Uterus (tissue), 4 donors: Measurements from ENCODE around the gene SGCA. TPM values are rescaled to one million over a fixed set of nuclear protein-coding genes. Genes with fewer than 3 reads are reported as not detected.

Experiments
- DNase-seq, 2 donors: peaks; one replicate each; pipeline ENCODE4 v3.0.0-alpha.2; 2019 to 2020
- H3K27ac ChIP-seq, 2 donors: fragments of 200-600 bp; sonication (generic); 1 replicate in 1 of 2; 2 replicates in 1 of 2; pipeline ENCODE4 v1.5.1; 2016 to 2018
- H3K27me3 ChIP-seq, 2 donors: fragments of 200-600 bp; sonication (generic); one replicate each; pipeline ENCODE4 v1.5.1; 2018 to 2019; ENCODE audit warnings: control low read depth in 1 of 2
- H3K36me3 ChIP-seq, 2 donors: fragments of 200-600 bp; sonication (generic); one replicate each; pipeline ENCODE4 v1.5.1; 2019; ENCODE audit warnings: control low read depth in 1 of 2
- H3K4me1 ChIP-seq, 2 donors: fragments of 200-600 bp; sonication (generic); one replicate each; pipeline ENCODE4 v1.5.1; 2018 to 2019; ENCODE audit warnings: control low read depth in 1 of 2
- H3K4me3 ChIP-seq, 2 donors: fragments of 200-600 bp; sonication (generic); 1 replicate in 1 of 2; 2 replicates in 1 of 2; pipeline ENCODE4 v1.5.1; 2018 to 2019; ENCODE audit warnings: mild to moderate bottlenecking in 1 of 2
- H3K9me3 ChIP-seq, 2 donors: fragments of 200-600 bp; sonication (generic); one replicate each; pipeline ENCODE4 v1.5.1; 2019; ENCODE audit warnings: control low read depth in 1 of 2
- CTCF ChIP-seq, 4 experiments: fragments of 200-600 bp in 2 of 4; fragments of 450-650 bp in 2 of 4; sonication (generic) in 2 of 4; IDR thresholded peaks; one replicate each; pipeline ENCODE4 v1.5.1; 2016 to 2019; ENCODE audit warnings: antibody characterized with exemption in 4 of 4, mild to moderate bottlenecking in 2 of 4, moderate library complexity in 1 of 4
- POLR2A ChIP-seq, 2 donors: fragments of 450-650 bp; IDR thresholded peaks; one replicate each; pipeline ENCODE4 v1.6.1; 2016; ENCODE audit warnings: antibody characterized with exemption in 2 of 2, mild to moderate bottlenecking in 1 of 2, moderate library complexity in 1 of 2
- intact Hi-C: fragments of 100-400 bp; cut with DNase I; formaldehyde crosslinking; loops from one replicate; pipeline ENCODE4 v1.15.1; 2023; ENCODE audit warnings: low total_unique reads
- total RNA-seq, 4 donors: library from RNA; depleted of rRNA in 3 of 4; stranded (reverse); fragments of >200 nt in 3 of 4; gene quantifications; one replicate each; pipeline versions ENCODE4 v1.1.0 to v1.2.4, GENCODE V29; 2014 to 2023
- donor health status: DM: yes; HTN: yes; CAD: no.

Gene SGCA
- total RNA-seq, 4 donors from 2014 or later, result 0.90 to 119 (median 19.6) TPM; not detected in 1

GRCh38 chr17:50161023-50161910 lies 4.5 kb upstream of the SGCA start:
- H3K27me3 ChIP-seq, result no peaks in the 10 kb centered on the region
- H3K36me3 ChIP-seq, result no peaks in the 10 kb centered on the region
- DNase-seq, result peak; percentile 91 to 96
- TF ChIP-seq POLR2A (IDR thresholded peaks at IDR 0.05) (peak; percentile 65 to 74), CTCF (IDR thresholded peaks at IDR 0.05) (peak; percentile 93 to 99 (median 96))
- H3K4me1 ChIP-seq, result no peaks in the 10 kb centered on the region
- peak overlapping the region; percentile 83 to 90 for H3K27ac ChIP-seq
- intact Hi-C loops, result no loop called here
- H3K9me3 ChIP-seq, result no peaks in the 10 kb centered on the region
- H3K4me3 ChIP-seq, result peak overlapping the region; percentile 50

GRCh38 chr17:50161911-50162288 lies 3.9 kb upstream of the SGCA start:
- intact Hi-C loops, result no loop called here
- TF ChIP-seq CTCF (IDR thresholded peaks at IDR 0.05) (no peak), POLR2A (IDR thresholded peaks at IDR 0.05) (no peak)
- DNase-seq, result no peak
- Histone ChIP-seq H3K36me3 (no peaks in the 10 kb centered on the region), H3K27me3 (no peaks in the 10 kb centered on the region), H3K4me3 (peak overlapping the region in 1 of 2 donors; percentile 50), H3K9me3 (no peaks in the 10 kb centered on the region), H3K27ac (peak overlapping the region; percentile 83 to 90), H3K4me1 (no peaks in the 10 kb centered on the region)

GRCh38 chr17:50162466-50163254 lies 3.1 kb upstream of the SGCA start:
- no peaks in the 10 kb centered on the region for H3K4me1 ChIP-seq
- no peak overlapping the region for H3K4me3 ChIP-seq
- no peak overlapping the region for H3K27ac ChIP-seq
- H3K36me3 ChIP-seq, result no peaks in the 10 kb centered on the region
- no peaks in the 10 kb centered on the region for H3K27me3 ChIP-seq
- no peaks in the 10 kb centered on the region for H3K9me3 ChIP-seq
- TF ChIP-seq POLR2A (IDR thresholded peaks at IDR 0.05) (no peak), CTCF (IDR thresholded peaks at IDR 0.05) (no peak)
- DNase-seq, result no peak
- intact Hi-C loops, result no loop called here

- H3K9me3 ChIP-seq, result no peaks in the 10 kb centered on the region
- H3K4me1 ChIP-seq, result no peaks in the 10 kb centered on the region
- TF ChIP-seq POLR2A (IDR thresholded peaks at IDR 0.05), result no peak
- no peak for TF ChIP-seq CTCF (IDR thresholded peaks at IDR 0.05)
- intact Hi-C loops, result no loop called here
- H3K36me3 ChIP-seq, result no peaks in the 10 kb centered on the region
- no peaks in the 10 kb centered on the region for H3K27me3 ChIP-seq
- H3K27ac ChIP-seq, result no peak overlapping the region
- no peak overlapping the region for H3K4me3 ChIP-seq
- DNase-seq, result no peak
Observed at GRCh38 chr17:50163843-50164696, 1.7 kb upstream of the SGCA start.
